Body of pancreas (tissue), 4 donors: ENCODE data around the gene GLIPR1. TPM values are rescaled to one million over a fixed set of nuclear protein-coding genes. Genes with fewer than 3 reads are reported as not detected.

Experiments
- ATAC-seq: fragments of 150-250 bp; one replicate; pipeline ENCODE4 v1.9.1; 2016
- DNase-seq, 4 donors: peaks; one replicate each; pipeline ENCODE4 v3.0.0-alpha.2; 2019
- H3K27ac ChIP-seq, 4 donors: fragments of 200-600 bp; sonication (generic); 1 replicate in 3 of 4; 2 replicates in 1 of 4; pipeline versions ENCODE4 v1.5.1 to v1.6.1; 2016 to 2019; ENCODE audit warnings: mild to moderate bottlenecking in 1 of 4, mixed read lengths in 1 of 4, moderate library complexity in 1 of 4
- H3K27me3 ChIP-seq, 2 donors: fragments of 200-600 bp; sonication (generic); one replicate each; pipeline ENCODE4 v1.6.0; 2016; ENCODE audit warnings: mild to moderate bottlenecking in 1 of 2
- H3K36me3 ChIP-seq, 2 donors: fragments of 200-600 bp; sonication (generic); replicated peaks in 1 of 2; 2 replicates each; pipeline ENCODE4 v1.5.1; 2016; ENCODE audit warnings: low read depth in 2 of 2; ENCODE audit not compliant: insufficient read depth in 1 of 2
- H3K4me1 ChIP-seq: fragments of 200-600 bp; sonication (generic); one replicate; pipeline ENCODE4 v1.6.0; 2016
- H3K4me3 ChIP-seq, 2 donors: fragments of 200-600 bp; sonication (generic); 1 replicate in 1 of 2; 2 replicates in 1 of 2; pipeline ENCODE4 v1.5.1; 2016 to 2019
- H3K9me3 ChIP-seq, 3 donors: fragments of 200-600 bp; sonication (generic); 1 replicate in 2 of 3; 2 replicates in 1 of 3; pipeline ENCODE4 v1.5.1; 2016
- POLR2A ChIP-seq, 3 donors: fragments of 450-650 bp; IDR thresholded peaks; one replicate each; pipeline ENCODE4 v1.6.1; 2016; ENCODE audit warnings: antibody characterized with exemption in 3 of 3, mild to moderate bottlenecking in 2 of 3
- WGBS, 2 donors: methylation state at CpG; one replicate each; pipeline ENCODE4 v1.1.5; 2017; 5-methylcytosine and 5-hydroxymethylcytosine counted together
- intact Hi-C: fragments of 100-400 bp; cut with DNase I; formaldehyde crosslinking; loops from one replicate; pipeline ENCODE4 v1.15.1; 2023
- total RNA-seq, 2 donors: library from RNA; depleted of rRNA; stranded (reverse); fragments of >200 nt; gene quantifications; one replicate each; pipeline ENCODE4 v1.1.0, GENCODE V29; 2016
- TF ChIP-seq, protein P1 (sequence below), 7 experiments: fragments of 450-650 bp in 4 of 7; fragments of 200-600 bp in 3 of 7; sonication (generic) in 3 of 7; IDR thresholded peaks; one replicate each; pipeline ENCODE4 v1.5.1; 2016 to 2019; ENCODE audit warnings: antibody characterized with exemption in 7 of 7

The GLIPR1 gene
- total RNA-seq, 2 donors from 2014 or later, result 5.4 to 6.3 TPM

DNA sequence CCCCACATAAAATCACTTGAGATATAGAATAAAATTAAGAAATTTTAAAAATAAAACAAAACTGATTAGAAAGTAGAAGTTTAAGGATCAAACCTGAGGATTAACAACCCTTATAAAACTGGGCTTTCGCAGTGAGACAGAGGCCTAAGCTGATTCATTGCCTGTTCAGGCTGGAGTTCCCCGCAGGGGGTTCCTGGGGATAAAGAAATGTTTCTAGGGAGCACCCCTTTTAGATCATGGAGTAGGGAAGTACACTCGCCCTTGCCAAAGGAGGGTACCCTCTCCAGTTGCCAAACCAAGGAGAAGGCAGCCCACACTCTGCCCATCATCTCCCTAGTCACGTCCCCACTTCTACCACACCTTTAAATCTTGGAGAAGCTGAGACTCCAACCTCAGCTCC, 6.8 kb downstream of the GLIPR1 start:
- Histone ChIP-seq H3K4me3 (no peak overlapping the region), H3K36me3 (no peaks in the 10 kb centered on the region), H3K27me3 (no peaks in the 10 kb centered on the region), H3K27ac (no peak overlapping the region), H3K4me1 (no peaks in the 10 kb centered on the region), H3K9me3 (no peaks in the 10 kb centered on the region)
- no peak for TF ChIP-seq POLR2A (IDR thresholded peaks at IDR 0.05)
- TF ChIP-seq, protein P1, sequence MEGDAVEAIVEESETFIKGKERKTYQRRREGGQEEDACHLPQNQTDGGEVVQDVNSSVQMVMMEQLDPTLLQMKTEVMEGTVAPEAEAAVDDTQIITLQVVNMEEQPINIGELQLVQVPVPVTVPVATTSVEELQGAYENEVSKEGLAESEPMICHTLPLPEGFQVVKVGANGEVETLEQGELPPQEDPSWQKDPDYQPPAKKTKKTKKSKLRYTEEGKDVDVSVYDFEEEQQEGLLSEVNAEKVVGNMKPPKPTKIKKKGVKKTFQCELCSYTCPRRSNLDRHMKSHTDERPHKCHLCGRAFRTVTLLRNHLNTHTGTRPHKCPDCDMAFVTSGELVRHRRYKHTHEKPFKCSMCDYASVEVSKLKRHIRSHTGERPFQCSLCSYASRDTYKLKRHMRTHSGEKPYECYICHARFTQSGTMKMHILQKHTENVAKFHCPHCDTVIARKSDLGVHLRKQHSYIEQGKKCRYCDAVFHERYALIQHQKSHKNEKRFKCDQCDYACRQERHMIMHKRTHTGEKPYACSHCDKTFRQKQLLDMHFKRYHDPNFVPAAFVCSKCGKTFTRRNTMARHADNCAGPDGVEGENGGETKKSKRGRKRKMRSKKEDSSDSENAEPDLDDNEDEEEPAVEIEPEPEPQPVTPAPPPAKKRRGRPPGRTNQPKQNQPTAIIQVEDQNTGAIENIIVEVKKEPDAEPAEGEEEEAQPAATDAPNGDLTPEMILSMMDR (IDR thresholded peaks at IDR 0.05), result no peak
- no peak for ATAC-seq
- 82 to 89% methylated on average over 4 of the region's 4 CpGs for WGBS, 2 donors
- intact Hi-C loops, result no loop called here
- no peak for DNase-seq

DNA sequence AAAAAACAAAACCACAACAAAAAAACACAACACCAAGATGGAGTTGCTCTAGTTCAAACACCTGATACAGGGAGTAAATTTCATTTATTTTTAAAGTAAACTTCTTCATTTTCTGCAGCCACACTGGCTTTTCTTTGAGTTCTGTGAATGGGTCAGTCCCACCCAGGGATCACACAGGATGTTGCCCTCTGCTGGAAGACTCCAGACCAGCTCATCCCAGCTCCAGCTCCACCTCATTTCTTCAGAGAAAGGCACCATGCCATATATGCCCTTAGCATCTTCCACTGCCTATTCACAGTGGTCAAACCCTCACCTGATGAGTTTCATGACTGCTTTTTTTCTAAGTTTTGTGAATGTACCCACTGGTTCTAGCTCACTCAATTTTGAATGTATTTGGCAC, 8.0 kb downstream of the GLIPR1 start:
- TF ChIP-seq, protein P1 (IDR thresholded peaks at IDR 0.05), result peak in 4 of 7 experiments; percentile 11 to 23 (median 16)
- no peak for TF ChIP-seq POLR2A (IDR thresholded peaks at IDR 0.05)
- Histone ChIP-seq H3K4me1 (no peaks in the 10 kb centered on the region), H3K27me3 (no peaks in the 10 kb centered on the region), H3K36me3 (peaks cover 0 to 2% of the 10 kb centered on the region in 2 donors), H3K4me3 (no peak overlapping the region), H3K9me3 (no peaks in the 10 kb centered on the region), H3K27ac (no peak overlapping the region)
- DNase-seq, result peak in 2 of 4 donors; percentile 17 to 31
- intact Hi-C loops, result no loop called here
- ATAC-seq, result no peak

DNA sequence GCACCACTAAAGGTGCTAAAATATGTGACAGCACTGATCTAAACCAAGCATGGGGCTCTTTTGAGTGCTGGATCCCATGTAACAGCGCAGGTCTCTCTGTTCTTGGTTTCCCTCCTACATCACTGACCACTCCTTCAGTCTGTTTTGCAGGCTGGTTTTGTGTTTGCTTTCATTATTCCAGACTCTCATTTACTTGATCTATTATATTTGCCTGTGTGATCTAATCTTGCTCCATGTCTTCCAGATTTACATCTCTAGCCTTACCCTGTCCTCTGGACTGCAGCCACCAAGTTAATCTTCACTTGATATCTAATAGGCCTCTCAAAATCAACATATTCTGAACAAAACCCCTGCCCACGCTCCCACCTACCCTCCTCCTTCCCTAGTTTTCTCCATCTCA, 8.6 kb downstream of the GLIPR1 start:
- TF ChIP-seq, protein P1 (IDR thresholded peaks at IDR 0.05), result no peak
- no peak for TF ChIP-seq POLR2A (IDR thresholded peaks at IDR 0.05)
- Histone ChIP-seq H3K27ac (no peak overlapping the region), H3K27me3 (no peaks in the 10 kb centered on the region), H3K4me3 (no peak overlapping the region), H3K36me3 (peaks cover 0 to 2% of the 10 kb centered on the region in 2 donors), H3K9me3 (no peaks in the 10 kb centered on the region), H3K4me1 (no peaks in the 10 kb centered on the region)
- 73 to 89% methylated on average over 2 of the region's 2 CpGs for WGBS, 2 donors
- no peak for ATAC-seq
- intact Hi-C loops, result no loop called here
- no peak for DNase-seq

DNA sequence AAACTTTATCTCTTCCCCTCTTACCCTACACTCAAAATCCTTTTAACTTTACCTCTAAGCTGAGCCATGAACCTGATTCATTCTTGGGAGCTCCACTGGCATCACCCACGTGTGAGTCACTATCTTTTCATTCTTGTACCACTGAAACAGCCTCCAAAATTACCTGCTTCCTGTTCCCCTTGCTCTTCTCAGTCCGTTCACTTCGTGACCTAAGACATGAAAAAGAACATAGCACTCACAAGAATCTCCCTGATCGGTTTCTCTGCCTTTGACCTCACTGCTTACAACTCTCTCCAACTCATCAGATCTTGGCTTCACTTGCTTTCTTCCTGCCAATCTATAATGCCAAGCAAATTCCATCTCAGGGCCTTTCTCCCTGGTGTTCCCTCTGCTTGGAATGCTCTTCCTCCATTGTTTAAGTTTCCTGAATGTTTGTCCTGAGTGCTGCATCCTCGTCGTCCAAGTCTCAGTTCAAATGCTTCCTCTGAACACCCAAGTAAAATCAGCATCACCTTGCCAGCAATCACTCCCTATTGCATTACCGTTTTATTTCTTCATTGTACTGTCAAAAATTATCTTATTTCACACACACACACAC, 9.2 kb downstream of the GLIPR1 start:
- Histone ChIP-seq H3K36me3 (peaks cover 0 to 2% of the 10 kb centered on the region in 2 donors), H3K4me3 (no peak overlapping the region), H3K9me3 (no peaks in the 10 kb centered on the region), H3K27me3 (no peaks in the 10 kb centered on the region), H3K4me1 (no peaks in the 10 kb centered on the region), H3K27ac (no peak overlapping the region)
- WGBS, 2 donors, result 64 to 66% methylated on average over 7 of the region's 7 CpGs
- TF ChIP-seq, protein P1 (IDR thresholded peaks at IDR 0.05), result no peak
- ATAC-seq (no peak), DNase-seq (no peak)
- intact Hi-C loops, result no loop called here

DNA sequence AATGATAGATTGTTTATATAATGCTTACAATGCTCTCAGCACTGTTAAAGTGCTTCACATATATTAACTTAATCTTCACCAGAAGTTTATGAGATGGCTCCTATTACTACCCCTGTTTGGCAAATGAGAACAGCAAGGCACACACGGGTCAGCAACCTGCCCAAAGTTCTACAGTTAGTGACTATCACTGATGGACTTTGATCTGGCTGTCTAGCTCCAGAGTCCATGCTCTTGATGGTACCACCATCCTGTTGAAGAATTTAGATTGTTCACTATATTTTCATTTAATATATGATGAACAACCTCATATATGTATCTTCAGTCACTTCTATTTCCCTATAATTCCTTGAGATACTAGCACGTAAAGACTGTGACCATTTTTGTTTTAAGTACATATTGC, 10.6 kb downstream of the GLIPR1 start:
- Histone ChIP-seq H3K4me3 (no peak overlapping the region), H3K36me3 (peaks cover 0 to 2% of the 10 kb centered on the region in 2 donors), H3K9me3 (no peaks in the 10 kb centered on the region), H3K27ac (no peak overlapping the region), H3K4me1 (no peaks in the 10 kb centered on the region), H3K27me3 (no peaks in the 10 kb centered on the region)
- intact Hi-C loops, result no loop called here
- ATAC-seq (no peak), DNase-seq (no peak)
- TF ChIP-seq, protein P1 (IDR thresholded peaks at IDR 0.05), result no peak
- TF ChIP-seq POLR2A (IDR thresholded peaks at IDR 0.05), result no peak
- 62 to 68% methylated on average over 2 of the region's 2 CpGs for WGBS, 2 donors
